GM12872 (cell line): ENCODE measurements around the gene SYS1.

Source experiments
- CTCF ChIP-seq: IDR thresholded peaks from 3 replicates; pipeline ENCODE4 v1.5.1; 2011; ENCODE audit warnings: low read depth, mild to moderate bottlenecking, low read length, moderate library complexity; ENCODE audit not compliant: insufficient read depth

Gene SYS1

DNA sequence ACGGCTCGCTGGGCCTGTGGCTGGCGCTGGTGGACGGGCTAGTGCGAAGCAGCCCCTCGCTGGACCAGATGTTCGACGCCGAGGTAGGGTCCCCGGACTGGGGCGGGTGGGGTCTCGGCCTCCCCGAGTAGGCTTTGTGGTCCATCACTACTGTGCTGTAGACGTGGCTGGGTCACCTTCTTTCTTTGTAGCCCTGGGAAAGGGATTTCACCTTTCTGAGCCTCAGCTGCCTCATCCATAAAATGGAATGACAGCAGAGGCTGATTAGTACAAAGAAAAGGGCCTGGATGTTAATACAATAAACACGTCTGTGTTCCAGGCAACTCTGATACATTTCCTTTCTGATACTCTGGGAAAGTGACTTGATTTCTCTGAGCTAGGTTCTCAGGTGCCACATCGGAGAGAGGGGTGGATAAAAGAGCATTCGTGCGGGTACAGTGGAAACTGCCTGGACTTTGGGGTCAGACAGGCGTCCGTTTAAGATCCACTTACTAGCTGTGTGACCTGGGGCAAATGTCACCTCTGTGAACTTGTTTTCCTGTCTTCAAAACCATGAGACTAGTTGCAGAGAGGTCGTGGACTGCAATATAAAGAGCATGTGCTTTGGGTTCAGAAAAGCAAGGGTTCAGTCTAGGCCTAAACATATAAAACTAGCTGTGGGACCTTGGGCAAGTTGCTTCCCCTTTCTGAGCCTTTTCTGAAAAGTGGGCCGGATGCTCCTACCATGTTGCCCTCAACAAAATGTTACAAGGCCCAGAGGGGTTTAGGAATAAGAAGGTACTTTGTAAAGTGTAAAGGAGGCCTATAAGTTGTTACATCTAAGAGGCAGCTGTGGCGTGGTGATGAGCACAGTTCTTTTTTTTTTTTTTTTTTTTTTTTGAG is 896 bp downstream of the SYS1 start:
- TF ChIP-seq CTCF = no peak

DNA sequence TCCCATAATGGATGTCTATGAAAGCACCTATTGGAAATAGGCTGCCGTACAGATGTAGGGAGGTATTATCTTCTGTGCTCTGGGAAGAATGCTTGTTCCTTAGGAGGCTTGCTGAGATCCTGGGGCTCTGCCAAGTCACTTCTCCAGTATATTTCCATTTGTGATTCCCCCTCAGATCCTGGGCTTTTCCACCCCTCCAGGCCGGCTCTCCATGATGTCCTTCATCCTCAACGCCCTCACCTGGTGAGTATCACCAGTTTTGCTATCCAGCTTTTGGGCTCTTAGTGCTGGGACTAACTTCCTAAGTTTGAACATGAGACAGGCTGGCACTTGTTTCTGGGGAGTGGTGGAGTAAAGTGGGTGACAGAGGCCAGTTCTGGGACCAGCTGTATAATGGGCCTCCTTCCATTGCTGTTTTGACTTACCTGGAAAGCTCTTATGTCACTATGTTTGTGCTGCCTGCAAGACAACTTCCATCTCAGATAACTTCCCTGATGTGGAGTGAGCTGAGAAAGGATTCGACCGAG is 2.6 kb downstream of the SYS1 start:
- no peak for TF ChIP-seq CTCF

DNA sequence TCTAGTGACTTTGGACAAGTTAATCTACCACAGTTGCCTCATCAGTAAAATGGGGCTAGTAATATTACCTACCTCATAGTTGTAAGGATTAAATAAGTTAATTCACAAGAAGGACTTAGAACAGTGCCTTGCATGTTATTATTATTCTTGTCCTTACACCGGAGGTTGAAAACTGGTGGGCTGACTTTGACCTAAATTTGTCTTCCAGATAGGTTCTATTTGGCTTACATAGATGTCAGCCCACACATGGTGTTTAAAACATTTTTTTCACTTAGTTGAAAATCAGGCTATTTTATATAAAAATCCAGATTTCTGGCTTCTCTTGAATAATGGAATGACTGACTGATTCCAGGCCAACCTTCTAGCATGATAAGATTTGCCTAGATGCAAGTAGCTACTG is 3.2 kb downstream of the SYS1 start:
- no peak for TF ChIP-seq CTCF

- TF ChIP-seq CTCF = no peak
These were observed 3.7 kb downstream of the SYS1 start for GRCh38 chr20:45366631-45367030.

- no peak for TF ChIP-seq CTCF
These were observed 4.2 kb downstream of the SYS1 start for GRCh38 chr20:45367126-45367525.

- no peak for TF ChIP-seq CTCF
These were observed 5.4 kb downstream of the SYS1 start for GRCh38 chr20:45368221-45368980.

DNA sequence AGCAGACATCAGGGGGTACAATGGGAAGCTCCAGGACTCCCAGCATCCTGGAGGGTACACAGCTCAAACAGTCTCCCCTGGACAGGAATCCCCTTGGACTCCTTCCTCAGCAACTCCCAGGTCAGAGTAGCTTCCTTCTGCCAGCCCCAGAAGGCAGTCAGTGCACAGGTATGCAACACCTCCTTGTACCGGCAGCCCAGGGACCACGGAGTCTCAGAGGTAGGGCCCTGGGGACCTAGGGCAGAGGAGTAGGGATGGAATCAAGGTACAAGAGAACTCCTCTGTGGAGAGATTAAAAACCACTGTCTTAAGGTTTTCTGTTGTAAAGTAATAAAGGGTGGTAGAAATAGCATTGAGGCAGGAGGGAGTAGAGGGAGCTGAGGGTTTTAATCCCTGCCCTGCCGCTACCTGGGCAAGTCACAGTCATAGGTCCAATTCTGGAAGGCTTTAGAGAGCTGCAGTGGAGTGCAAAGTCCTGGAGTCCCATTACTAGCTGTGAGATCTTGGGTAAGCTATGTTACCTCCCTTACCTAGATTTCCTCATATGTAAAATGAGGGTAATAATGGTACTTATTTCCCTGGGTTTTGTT is 7.7 kb downstream of the SYS1 start:
- TF ChIP-seq CTCF = no peak
